ENCODE measurements around the gene URB2.

The URB2 gene

GRCh38 chr1:229623225-229623624, 2.8 kb upstream of the URB2 start:
- CTCF ChIA-PET, result interaction anchor here (1.3 to 1.5 kb wide), 2 partner anchors 58 to 65 kb away, joined by 3 to 4 read pairs; partner anchors contain the start of gene ABCB10
- POLR2A ChIA-PET, result interaction anchor here (1.0 to 2.9 kb wide), 3 partner anchors 9 to 115 kb away, joined by 4 to 15 read pairs (median 11); partner anchors contain the start of genes ABCB10 and NUP133
- TF ChIP-seq ZNF384 (IDR thresholded peaks at IDR 0.05), result no peak
- no peak for TF ChIP-seq BHLHE40 (IDR thresholded peaks at IDR 0.05; ENCODE audit: borderline replicate concordance)
- no peak for TF ChIP-seq CTBP1 (IDR thresholded peaks at IDR 0.05; ENCODE audit: borderline replicate concordance)
- no peak for DNase-seq (ENCODE audit: extremely low spot score)

GRCh38 chr1:229623838-229624237, 2.2 kb upstream of the URB2 start:
- DNase-seq (ENCODE audit: extremely low spot score), result no peak
- CTCF ChIA-PET, result interaction anchor here (1.5 kb wide), 2 partner anchors 59 to 65 kb away, joined by 4 to 9 read pairs; partner anchors contain the start of gene ABCB10
- POLR2A ChIA-PET, result interaction anchor here (0.7 to 5.5 kb wide), 5 partner anchors 9 to 116 kb away, joined by 3 to 52 read pairs (median 10); partner anchors contain the start of genes ABCB10 and NUP133
- TF ChIP-seq SP1 (IDR thresholded peaks at IDR 0.05) (no peak), ZNF384 (IDR thresholded peaks at IDR 0.05) (no peak), FOXM1 (IDR thresholded peaks at IDR 0.05; ENCODE audit: borderline replicate concordance) (no peak), FOXK2 (IDR thresholded peaks at IDR 0.05) (no peak), FOXA1 (IDR thresholded peaks at IDR 0.05) (no peak), ELF4 (IDR thresholded peaks at IDR 0.05) (no peak), BHLHE40 (IDR thresholded peaks at IDR 0.05; ENCODE audit: borderline replicate concordance) (no peak), SUZ12 (IDR thresholded peaks at IDR 0.05) (no peak), TARDBP (IDR thresholded peaks at IDR 0.05) (no peak), CTBP1 (IDR thresholded peaks at IDR 0.05; ENCODE audit: borderline replicate concordance) (no peak), NFRKB (IDR thresholded peaks at IDR 0.05) (no peak), L3MBTL2 (conservative IDR thresholded peaks at IDR 0.05) (no peak), HDGF (IDR thresholded peaks at IDR 0.05; ENCODE audit: borderline replicate concordance) (no peak), LEF1 (IDR thresholded peaks at IDR 0.05; ENCODE audit: borderline replicate concordance) (no peak), ARNT (IDR thresholded peaks at IDR 0.05) (no peak), PKNOX1 (IDR thresholded peaks at IDR 0.05) (no peak)

GRCh38 chr1:229624521-229625070, 1.5 kb upstream of the URB2 start:
- CTCF ChIA-PET, result interaction anchor here (0.8 to 1.5 kb wide), 3 partner anchors 59 to 66 kb away, joined by 4 to 9 read pairs (median 4); partner anchors contain the start of gene ABCB10
- DNase-seq (ENCODE audit: extremely low spot score), result peak; percentile 20
- TF ChIP-seq CTBP1 (IDR thresholded peaks at IDR 0.05; ENCODE audit: borderline replicate concordance) (no peak), BHLHE40 (IDR thresholded peaks at IDR 0.05; ENCODE audit: borderline replicate concordance) (no peak), SP1 (IDR thresholded peaks at IDR 0.05) (no peak), TARDBP (IDR thresholded peaks at IDR 0.05) (no peak), ARNT (IDR thresholded peaks at IDR 0.05) (no peak), L3MBTL2 (conservative IDR thresholded peaks at IDR 0.05) (no peak), HDGF (IDR thresholded peaks at IDR 0.05; ENCODE audit: borderline replicate concordance) (no peak), ZNF384 (IDR thresholded peaks at IDR 0.05) (no peak), SUZ12 (IDR thresholded peaks at IDR 0.05) (no peak), FOXK2 (IDR thresholded peaks at IDR 0.05) (no peak), PKNOX1 (IDR thresholded peaks at IDR 0.05) (no peak), ELF4 (IDR thresholded peaks at IDR 0.05) (no peak), FOXA1 (IDR thresholded peaks at IDR 0.05) (no peak), LEF1 (IDR thresholded peaks at IDR 0.05; ENCODE audit: borderline replicate concordance) (no peak), NFRKB (IDR thresholded peaks at IDR 0.05) (no peak), FOXM1 (IDR thresholded peaks at IDR 0.05; ENCODE audit: borderline replicate concordance) (no peak)
- POLR2A ChIA-PET, result interaction anchor here (0.7 to 5.5 kb wide), 8 partner anchors 9 to 116 kb away, joined by 3 to 52 read pairs (median 7); partner anchors contain the start of genes ABCB10 and NUP133

- peak; percentile 84 for DNase-seq (ENCODE audit: extremely low spot score)
- ChIA-PET CTCF (interaction anchor here (0.8 to 1.5 kb wide), 3 partner anchors 62 to 67 kb away, joined by 4 to 9 read pairs (median 4); partner anchors contain the start of gene ABCB10), POLR2A (interaction anchor here (0.8 to 5.5 kb wide), 7 partner anchors 9 to 117 kb away, joined by 3 to 52 read pairs (median 10); partner anchors contain the start of genes ABCB10 and NUP133)
- TF ChIP-seq L3MBTL2 (conservative IDR thresholded peaks at IDR 0.05) (peak; percentile 79), LEF1 (IDR thresholded peaks at IDR 0.05; ENCODE audit: borderline replicate concordance) (no peak)
Observed at GRCh38 chr1:229625071-229625914, 754 bp upstream of the URB2 start.

GRCh38 chr1:229627003-229627402, 956 bp downstream of the URB2 start:
- no peak for TF ChIP-seq SP1 (IDR thresholded peaks at IDR 0.05)
- TF ChIP-seq HDGF (IDR thresholded peaks at IDR 0.05; ENCODE audit: borderline replicate concordance), result no peak
- TF ChIP-seq CTBP1 (IDR thresholded peaks at IDR 0.05; ENCODE audit: borderline replicate concordance), result no peak
- TF ChIP-seq TARDBP (IDR thresholded peaks at IDR 0.05), result no peak
- TF ChIP-seq FOXM1 (IDR thresholded peaks at IDR 0.05; ENCODE audit: borderline replicate concordance), result no peak
- no peak for TF ChIP-seq SUZ12 (IDR thresholded peaks at IDR 0.05)
- no peak for TF ChIP-seq LEF1 (IDR thresholded peaks at IDR 0.05; ENCODE audit: borderline replicate concordance)
- TF ChIP-seq FOXK2 (IDR thresholded peaks at IDR 0.05), result no peak
- no peak for TF ChIP-seq PKNOX1 (IDR thresholded peaks at IDR 0.05)
- TF ChIP-seq ZNF384 (IDR thresholded peaks at IDR 0.05), result no peak
- TF ChIP-seq FOXA1 (IDR thresholded peaks at IDR 0.05), result no peak
- TF ChIP-seq NFRKB (IDR thresholded peaks at IDR 0.05), result no peak
- no peak for TF ChIP-seq ARNT (IDR thresholded peaks at IDR 0.05)
- no peak for TF ChIP-seq BHLHE40 (IDR thresholded peaks at IDR 0.05; ENCODE audit: borderline replicate concordance)
- no peak for TF ChIP-seq ELF4 (IDR thresholded peaks at IDR 0.05)
- TF ChIP-seq L3MBTL2 (conservative IDR thresholded peaks at IDR 0.05), result no peak
- ChIA-PET CTCF (interaction anchor here (1.2 kb wide), 1 partner anchor 9 kb away, joined by 3 read pairs; no protein-coding TSS in a partner anchor), POLR2A (interaction anchor here (1.0 to 5.5 kb wide), 4 partner anchors 8 to 119 kb away, joined by 3 to 52 read pairs (median 10); partner anchors contain the start of genes ABCB10 and NUP133)
- DNase-seq (ENCODE audit: extremely low spot score), result no peak

Data from HEK293T (cell line).